Natural killer cell treated with Interleukin-12 subunit alpha and Interleukin-12 subunit beta and Interleukin-15 and Interleukin-18, amount 100 ng/mL, for 72 hours (primary cell): ENCODE results near the gene EPHB4. TPM values are rescaled to one million over a fixed set of nuclear protein-coding genes. Genes with fewer than 3 reads are reported as not detected.
A peak's percentile ranks its signal among the peaks of the same experiment; 100 is the strongest.
"Not testable (repeated sequence)": the region's sequence is repeated elsewhere in the genome, so short reads cannot be mapped to it uniquely, and the experiment has no call there.

Experiments
- ATAC-seq, 2 donors: fragments of 150-1000 bp; cut with Tn5 transposase in 1 of 2; sonication (Bioruptor Pico), chemical (Tn5 transposase) in 1 of 2; 2 replicates each; pipeline ENCODE4 v1.10.0; 2021
- DNase-seq: peaks from one replicate; pipeline ENCODE4 v3.0.0; 2022; ENCODE audit warnings: low spot score
- H3K27ac Mint-ChIP-seq, 2 donors: 1 replicate in 1 of 2; 2 replicates in 1 of 2; pipeline ENCODE4 v1.8.0; 2022; ENCODE audit warnings: mixed read lengths in 2 of 2, mild to moderate bottlenecking in 1 of 2, moderate library complexity in 1 of 2
- H3K27me3 Mint-ChIP-seq, 2 donors: 1 replicate in 1 of 2; 2 replicates in 1 of 2; pipeline ENCODE4 v1.8.0; 2022; ENCODE audit warnings: mixed read lengths in 2 of 2
- H3K36me3 Mint-ChIP-seq: one replicate; pipeline ENCODE4 v1.8.0; 2022; ENCODE audit warnings: mixed read lengths
- H3K4me1 Mint-ChIP-seq, 2 donors: 1 replicate in 1 of 2; 2 replicates in 1 of 2; pipeline ENCODE4 v1.8.0; 2022; ENCODE audit warnings: low read depth in 2 of 2, mixed read lengths in 2 of 2, mild to moderate bottlenecking in 1 of 2
- H3K4me3 Mint-ChIP-seq: one replicate; pipeline ENCODE4 v1.8.0; 2022; ENCODE audit warnings: mixed read lengths
- H3K9me3 Mint-ChIP-seq: 2 replicates; pipeline ENCODE4 v1.8.0; 2022; ENCODE audit warnings: mixed read lengths
- total RNA-seq, 2 donors: library from RNA; stranded (reverse); gene quantifications; one replicate each; pipeline ENCODE4 v1.2.3, GENCODE V29; 2022

EPHB4 gene
- total RNA-seq, 2 donors from 2014 or later = 1.2 to 3.0 TPM

GRCh38 chr7:100778061-100778621 is 49.2 kb downstream of the EPHB4 start:
- Mint-ChIP-seq H3K4me3 (no peak overlapping the region), H3K4me1 (no peaks in the 10 kb centered on the region), H3K27me3 (peaks cover 4 to 6% of the 10 kb centered on the region in 2 donors), H3K27ac (no peak overlapping the region), H3K36me3 (no peaks in the 10 kb centered on the region), H3K9me3 (no peaks in the 10 kb centered on the region)
- DNase-seq (no peak), ATAC-seq (no peak)

- peaks cover 7 to 19% of the 10 kb centered on the region in 2 donors for H3K27me3 Mint-ChIP-seq
- H3K9me3 Mint-ChIP-seq = no peaks in the 10 kb centered on the region
- H3K36me3 Mint-ChIP-seq = no peaks in the 10 kb centered on the region
- DNase-seq (no peak), ATAC-seq (peak in 1 of 2 donors; percentile 11)
- H3K27ac Mint-ChIP-seq = no peak overlapping the region
- H3K4me3 Mint-ChIP-seq = no peak overlapping the region
- no peaks in the 10 kb centered on the region for H3K4me1 Mint-ChIP-seq
Measured at GRCh38 chr7:100773491-100773890, 53.8 kb downstream of the EPHB4 start.

GRCh38 chr7:100768784-100769183 is 58.5 kb downstream of the EPHB4 start:
- Mint-ChIP-seq H3K4me3 (no peak overlapping the region), H3K4me1 (no peaks in the 10 kb centered on the region), H3K27me3 (peaks cover 3 to 13% of the 10 kb centered on the region in 2 donors), H3K36me3 (no peaks in the 10 kb centered on the region), H3K27ac (no peak overlapping the region), H3K9me3 (no peaks in the 10 kb centered on the region)
- DNase-seq (no peak), ATAC-seq (no peak)

- H3K27ac Mint-ChIP-seq = no peak overlapping the region
- ATAC-seq = no peak
- no peak for DNase-seq
- peaks cover 3 to 13% of the 10 kb centered on the region in 2 donors for H3K27me3 Mint-ChIP-seq
- no peaks in the 10 kb centered on the region for H3K9me3 Mint-ChIP-seq
- no peaks in the 10 kb centered on the region for H3K36me3 Mint-ChIP-seq
- H3K4me3 Mint-ChIP-seq = no peak overlapping the region
- H3K4me1 Mint-ChIP-seq = no peaks in the 10 kb centered on the region
Measured at GRCh38 chr7:100765250-100765649, 62.1 kb downstream of the EPHB4 start.

GRCh38 chr7:100764841-100765240 is 62.5 kb downstream of the EPHB4 start:
- Mint-ChIP-seq H3K36me3 (no peaks in the 10 kb centered on the region), H3K27ac (no peak overlapping the region), H3K27me3 (peaks cover 3 to 13% of the 10 kb centered on the region in 2 donors), H3K9me3 (no peaks in the 10 kb centered on the region), H3K4me1 (no peaks in the 10 kb centered on the region), H3K4me3 (no peak overlapping the region)
- peak in 1 of 2 donors; percentile 38 for ATAC-seq
- no peak for DNase-seq

- no peaks in the 10 kb centered on the region for H3K4me1 Mint-ChIP-seq
- no peak for ATAC-seq
Measured at GRCh38 chr7:100763556-100764140, 63.7 kb downstream of the EPHB4 start.

GRCh38 chr7:100762841-100763240 is 64.5 kb downstream of the EPHB4 start:
- not testable (repeated sequence) for H3K9me3 Mint-ChIP-seq, H3K36me3 Mint-ChIP-seq, ATAC-seq, H3K4me3 Mint-ChIP-seq, H3K27me3 Mint-ChIP-seq, DNase-seq, H3K27ac Mint-ChIP-seq, H3K4me1 Mint-ChIP-seq

More at GRCh38 chr7:100763556-100764140, 63.7 kb downstream of the EPHB4 start:
- H3K4me3 Mint-ChIP-seq = no peak overlapping the region
- no peaks in the 10 kb centered on the region for H3K9me3 Mint-ChIP-seq
- DNase-seq = no peak
- H3K36me3 Mint-ChIP-seq = no peaks in the 10 kb centered on the region
- peaks cover 0 to under 1% of the 10 kb centered on the region in 2 donors for H3K27me3 Mint-ChIP-seq
- no peak overlapping the region for H3K27ac Mint-ChIP-seq

- DNase-seq (no peak), ATAC-seq (no peak)
- Mint-ChIP-seq H3K4me1 (no peaks in the 10 kb centered on the region), H3K4me3 (no peak overlapping the region), H3K27ac (no peak overlapping the region), H3K9me3 (no peaks in the 10 kb centered on the region), H3K36me3 (no peaks in the 10 kb centered on the region), H3K27me3 (no peaks in the 10 kb centered on the region)
Measured at GRCh38 chr7:100759357-100760171, 67.8 kb downstream of the EPHB4 start.

- ATAC-seq (no peak), DNase-seq (no peak)
- Mint-ChIP-seq H3K4me1 (peaks cover 0 to 4% of the 10 kb centered on the region in 2 donors), H3K4me3 (no peak overlapping the region), H3K9me3 (no peaks in the 10 kb centered on the region), H3K27ac (no peak overlapping the region), H3K36me3 (no peaks in the 10 kb centered on the region), H3K27me3 (peaks cover 14 to 22% of the 10 kb centered on the region in 2 donors)
Measured at GRCh38 chr7:100753750-100754149, 73.6 kb downstream of the EPHB4 start.

GRCh38 chr7:100752994-100753393 is 74.3 kb downstream of the EPHB4 start:
- ATAC-seq (no peak), DNase-seq (no peak)
- no peak overlapping the region for H3K27ac Mint-ChIP-seq
- H3K4me1 Mint-ChIP-seq = peaks cover 0 to 4% of the 10 kb centered on the region in 2 donors
- H3K4me3 Mint-ChIP-seq = no peak overlapping the region
- no peaks in the 10 kb centered on the region for H3K9me3 Mint-ChIP-seq
- H3K27me3 Mint-ChIP-seq = peaks cover 18 to 27% of the 10 kb centered on the region in 2 donors
- H3K36me3 Mint-ChIP-seq = no peaks in the 10 kb centered on the region

Other genes starting within 250 kb of the EPHB4 start
- gene LRCH4, start 241.4 kb downstream of the EPHB4 start, total RNA-seq = 100 to 1,000 TPM; 125 to 150 TPM
- under 1 TPM in 1 of 2 donors, not detected in 1; 0.21 TPM for gene FBXO24, start 241.2 kb downstream of the EPHB4 start, total RNA-seq
- gene PCOLCE, start 225.2 kb downstream of the EPHB4 start, total RNA-seq = 1 to 10 TPM; 5.4 to 5.6 TPM
- 10 to 100 TPM; 17.6 to 19.2 TPM for gene MOSPD3, start 215.0 kb downstream of the EPHB4 start, total RNA-seq
- gene TFR2, start 186.0 kb downstream of the EPHB4 start, total RNA-seq = 10 to 100 TPM; 10.1 to 34.1 TPM
- gene ACTL6B, start 171.1 kb downstream of the EPHB4 start, total RNA-seq = not detected
- gene GNB2, start 153.8 kb downstream of the EPHB4 start, total RNA-seq = 100 to 1,000 TPM; 345 to 348 TPM
- gene GIGYF1, start 133.3 kb downstream of the EPHB4 start, total RNA-seq = 10 to 100 TPM; 28.5 to 72.1 TPM
- 10 to 100 TPM; 46.6 to 64.9 TPM for gene POP7, start 121.4 kb downstream of the EPHB4 start, total RNA-seq
- not detected for gene EPO, start 107.1 kb downstream of the EPHB4 start, total RNA-seq
- not detected for gene ZAN, start 93.9 kb downstream of the EPHB4 start, total RNA-seq
- 10 to 100 TPM; 32.7 to 38.7 TPM for gene SLC12A9, start 25.2 kb upstream of the EPHB4 start, total RNA-seq
- 1 to 10 TPM; 2.7 to 7.4 TPM for gene TRIP6, start 39.9 kb upstream of the EPHB4 start, total RNA-seq
- 100 to 1,000 TPM; 212 to 391 TPM for gene SRRT, start 47.6 kb upstream of the EPHB4 start, total RNA-seq
- gene UFSP1, start 62.2 kb upstream of the EPHB4 start, total RNA-seq = 1 to 10 TPM; 1.8 to 6.0 TPM
- under 1 TPM; 0.64 to 0.73 TPM for gene ACHE, start 68.4 kb upstream of the EPHB4 start, total RNA-seq
- not detected for gene MUC3A, start 122.0 kb upstream of the EPHB4 start, total RNA-seq
- gene MUC12, start 142.0 kb upstream of the EPHB4 start, total RNA-seq = not detected
- gene MUC17, start 192.6 kb upstream of the EPHB4 start, total RNA-seq = not detected